Measurements from ENCODE around the gene OSBP2. TPM values are rescaled to one million over a fixed set of nuclear protein-coding genes. Genes with fewer than 3 reads are reported as not detected.
"Not testable (repeated sequence)": the region's sequence is repeated elsewhere in the genome, so short reads cannot be mapped to it uniquely, and the experiment has no call there.

OSBP2 gene
- total RNA-seq, 3 donors from 2014 or later = 0.96 to 4.6 (median 4.4) TPM

DNA sequence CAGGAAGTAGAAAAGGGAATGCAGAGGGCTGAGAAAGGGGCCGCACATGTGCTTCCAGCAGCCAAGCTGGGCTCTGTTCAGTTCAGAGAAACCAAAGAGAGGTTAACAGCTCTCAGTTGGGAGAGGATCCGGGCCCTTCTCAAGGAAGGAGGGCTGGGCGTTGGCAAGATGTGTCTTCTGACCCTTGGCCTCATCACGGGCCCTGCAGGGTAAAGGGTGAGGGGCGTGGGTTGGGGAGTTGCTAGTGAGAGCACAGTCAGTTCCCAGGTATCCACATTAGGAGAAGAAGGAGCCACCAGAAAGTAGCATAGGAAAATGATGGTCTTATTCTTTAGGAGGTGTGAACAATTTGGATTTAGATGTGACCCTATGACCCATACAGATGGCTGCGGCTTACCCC is 73.0 kb downstream of the OSBP2 start:
- intact Hi-C loops (cut with DNase I; ENCODE audit: low total_unique reads) = loop anchor here (10.0 kb wide), 1 partner anchor 127 kb away; no protein-coding TSS in a partner anchor
- H3K4me3 ChIP-seq = no peak overlapping the region
- no peaks in the 10 kb centered on the region for H3K9me3 ChIP-seq
- no peaks in the 10 kb centered on the region for H3K4me1 ChIP-seq
- no peaks in the 10 kb centered on the region for H3K36me3 ChIP-seq
- DNase-seq (ENCODE audit: low spot score in 2 of 2) = no peak
- no peaks in the 10 kb centered on the region for H3K27me3 ChIP-seq
- H3K27ac ChIP-seq = no peak overlapping the region
- TF ChIP-seq POLR2A (IDR thresholded peaks at IDR 0.05) (no peak), POLR2AphosphoS5 (IDR thresholded peaks at IDR 0.05) (no peak)
- TF ChIP-seq, protein P1, sequence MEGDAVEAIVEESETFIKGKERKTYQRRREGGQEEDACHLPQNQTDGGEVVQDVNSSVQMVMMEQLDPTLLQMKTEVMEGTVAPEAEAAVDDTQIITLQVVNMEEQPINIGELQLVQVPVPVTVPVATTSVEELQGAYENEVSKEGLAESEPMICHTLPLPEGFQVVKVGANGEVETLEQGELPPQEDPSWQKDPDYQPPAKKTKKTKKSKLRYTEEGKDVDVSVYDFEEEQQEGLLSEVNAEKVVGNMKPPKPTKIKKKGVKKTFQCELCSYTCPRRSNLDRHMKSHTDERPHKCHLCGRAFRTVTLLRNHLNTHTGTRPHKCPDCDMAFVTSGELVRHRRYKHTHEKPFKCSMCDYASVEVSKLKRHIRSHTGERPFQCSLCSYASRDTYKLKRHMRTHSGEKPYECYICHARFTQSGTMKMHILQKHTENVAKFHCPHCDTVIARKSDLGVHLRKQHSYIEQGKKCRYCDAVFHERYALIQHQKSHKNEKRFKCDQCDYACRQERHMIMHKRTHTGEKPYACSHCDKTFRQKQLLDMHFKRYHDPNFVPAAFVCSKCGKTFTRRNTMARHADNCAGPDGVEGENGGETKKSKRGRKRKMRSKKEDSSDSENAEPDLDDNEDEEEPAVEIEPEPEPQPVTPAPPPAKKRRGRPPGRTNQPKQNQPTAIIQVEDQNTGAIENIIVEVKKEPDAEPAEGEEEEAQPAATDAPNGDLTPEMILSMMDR (IDR thresholded peaks at IDR 0.05) = no peak

DNA sequence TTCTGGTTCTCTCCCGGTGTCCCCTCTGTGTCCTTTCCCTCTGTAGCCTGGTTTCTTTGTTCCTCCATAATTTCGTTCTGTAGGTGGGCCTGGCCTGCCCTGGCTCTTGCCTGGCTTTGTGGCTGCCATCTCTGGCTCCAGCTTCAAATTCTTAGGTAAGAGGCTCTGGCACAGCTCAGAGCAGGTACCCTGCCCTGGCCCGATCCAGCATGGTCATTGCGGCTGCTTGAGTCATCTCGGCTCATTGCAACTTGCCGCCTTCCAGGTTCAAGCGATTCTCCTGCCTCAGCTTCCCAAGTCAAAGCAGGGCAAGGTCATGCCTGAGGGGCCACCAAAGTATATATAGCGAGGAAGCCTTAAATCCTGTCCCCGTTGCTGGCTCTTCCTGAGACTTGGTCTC is 76.0 kb downstream of the OSBP2 start:
- intact Hi-C loops (cut with DNase I; ENCODE audit: low total_unique reads) = no loop called here

DNA sequence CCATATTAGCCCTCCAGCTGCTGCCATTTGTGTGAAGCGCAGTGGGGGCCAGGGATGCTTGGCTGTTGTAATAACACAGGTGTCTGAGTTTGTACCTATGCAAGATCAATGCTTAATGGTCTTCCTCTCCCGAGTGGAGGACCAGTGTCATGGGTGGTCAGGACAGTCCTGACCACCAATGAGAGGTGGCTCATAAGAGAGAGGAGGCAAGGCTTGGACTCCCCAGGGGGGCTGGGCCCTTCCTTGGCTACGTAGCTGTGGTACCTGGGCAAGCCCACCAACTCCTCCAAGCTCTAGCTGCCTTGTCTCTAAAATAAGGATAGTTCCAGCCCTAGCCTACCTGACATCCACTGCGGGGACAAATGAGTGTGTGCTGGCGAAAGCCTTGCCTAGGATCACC is 79.2 kb downstream of the OSBP2 start:
- Histone ChIP-seq H3K4me1 (no peaks in the 10 kb centered on the region), H3K27me3 (no peaks in the 10 kb centered on the region), H3K4me3 (no peak overlapping the region), H3K9me3 (no peaks in the 10 kb centered on the region), H3K36me3 (no peaks in the 10 kb centered on the region), H3K27ac (no peak overlapping the region)
- DNase-seq (ENCODE audit: low spot score in 2 of 2) = no peak
- intact Hi-C loops (cut with DNase I; ENCODE audit: low total_unique reads) = no loop called here
- TF ChIP-seq, protein P1 (IDR thresholded peaks at IDR 0.05) = no peak
- TF ChIP-seq POLR2A (IDR thresholded peaks at IDR 0.05) = no peak
- TF ChIP-seq POLR2AphosphoS5 (IDR thresholded peaks at IDR 0.05) = no peak

More for the DNA sequence above, 76.0 kb downstream of the OSBP2 start:
- no peaks in the 10 kb centered on the region for H3K9me3 ChIP-seq
- no peaks in the 10 kb centered on the region for H3K4me1 ChIP-seq
- TF ChIP-seq POLR2AphosphoS5 (IDR thresholded peaks at IDR 0.05) (no peak), POLR2A (IDR thresholded peaks at IDR 0.05) (no peak)
- TF ChIP-seq, protein P1 (IDR thresholded peaks at IDR 0.05) = no peak
- DNase-seq (ENCODE audit: low spot score in 2 of 2) = no peak
- no peaks in the 10 kb centered on the region for H3K36me3 ChIP-seq
- H3K4me3 ChIP-seq = no peak overlapping the region
- H3K27ac ChIP-seq = no peak overlapping the region
- no peaks in the 10 kb centered on the region for H3K27me3 ChIP-seq

- Histone ChIP-seq H3K4me3 (no peak overlapping the region), H3K36me3 (no peaks in the 10 kb centered on the region), H3K9me3 (no peaks in the 10 kb centered on the region), H3K4me1 (no peaks in the 10 kb centered on the region), H3K27ac (no peak overlapping the region), H3K27me3 (no peaks in the 10 kb centered on the region)
- DNase-seq (ENCODE audit: low spot score in 2 of 2) = no peak
- intact Hi-C loops (cut with DNase I; ENCODE audit: low total_unique reads) = no loop called here
- TF ChIP-seq POLR2A (IDR thresholded peaks at IDR 0.05) (no peak), POLR2AphosphoS5 (IDR thresholded peaks at IDR 0.05) (no peak)
- TF ChIP-seq, protein P1 (IDR thresholded peaks at IDR 0.05) = no peak
These were observed 79.9 kb downstream of the OSBP2 start for GRCh38 chr22:30774566-30774965.

DNA sequence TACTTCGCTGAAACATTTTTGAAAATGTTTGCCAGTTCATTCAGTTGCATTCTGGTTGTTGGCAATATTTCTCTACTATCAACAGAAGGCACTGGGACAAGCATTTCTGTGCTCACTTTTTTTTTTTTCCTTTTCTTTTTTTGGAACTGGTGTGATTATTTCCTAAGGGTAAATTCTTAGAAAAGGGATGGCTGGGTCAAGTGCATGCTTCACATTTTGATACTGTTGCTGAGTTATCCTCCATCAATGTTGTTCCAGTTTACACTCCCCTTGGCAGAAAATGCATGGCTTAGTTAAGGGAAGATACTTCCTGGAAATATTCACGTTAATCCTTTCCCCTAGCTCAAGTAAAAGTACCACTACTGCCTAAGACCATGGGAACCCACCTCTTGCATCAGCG is 81.8 kb downstream of the OSBP2 start:
- H3K36me3 ChIP-seq = no peaks in the 10 kb centered on the region
- no peaks in the 10 kb centered on the region for H3K9me3 ChIP-seq
- no peak for DNase-seq (ENCODE audit: low spot score in 2 of 2)
- intact Hi-C loops (cut with DNase I; ENCODE audit: low total_unique reads) = no loop called here
- no peak overlapping the region for H3K27ac ChIP-seq
- H3K27me3 ChIP-seq = no peaks in the 10 kb centered on the region
- H3K4me3 ChIP-seq = no peak overlapping the region
- TF ChIP-seq POLR2A (IDR thresholded peaks at IDR 0.05) (no peak), POLR2AphosphoS5 (IDR thresholded peaks at IDR 0.05) (no peak)
- TF ChIP-seq, protein P1 (IDR thresholded peaks at IDR 0.05) = no peak
- no peaks in the 10 kb centered on the region for H3K4me1 ChIP-seq

DNA sequence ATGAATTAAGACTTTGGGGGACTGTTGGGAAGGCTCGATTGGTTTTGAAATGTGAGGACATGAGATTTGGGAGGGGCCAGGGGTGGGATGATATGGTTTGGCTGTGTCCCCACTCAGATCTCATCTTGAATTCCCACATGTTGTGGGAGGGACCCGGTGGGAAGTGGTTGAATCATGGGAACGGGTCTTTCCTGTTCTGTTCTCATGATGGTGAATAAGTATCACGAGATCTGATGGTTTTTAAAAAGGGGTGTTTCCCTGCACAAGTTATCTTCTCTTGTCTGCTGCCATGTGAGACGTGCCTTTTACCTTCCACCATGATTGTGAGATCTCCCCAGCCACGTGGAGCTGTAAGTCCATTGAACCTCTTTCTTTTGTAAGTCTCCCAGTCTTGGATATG is 82.5 kb downstream of the OSBP2 start:
- H3K9me3 ChIP-seq; H3K4me1 ChIP-seq; H3K27me3 ChIP-seq; DNase-seq (ENCODE audit: low spot score in 2 of 2); H3K27ac ChIP-seq; intact Hi-C loops (cut with DNase I; ENCODE audit: low total_unique reads); H3K4me3 ChIP-seq; H3K36me3 ChIP-seq: not testable (repeated sequence)

All from breast epithelium (tissue), 4 donors.